ENCODE data around the gene DOCK2. TPM values are rescaled to one million over a fixed set of nuclear protein-coding genes. Genes with fewer than 3 reads are reported as not detected.

DOCK2 gene
- polyA plus RNA-seq, 2 of the 4 experiments (the other 2 are of a cell fraction) = 2.1 to 4.6 TPM

- TF ChIP-seq POLR2A (IDR thresholded peaks at IDR 0.05; ENCODE audit: low read length) (no peak), USF2 (IDR thresholded peaks at IDR 0.05) (no peak), BCL3 (IDR thresholded peaks at IDR 0.05) (no peak), MAZ (IDR thresholded peaks at IDR 0.05; ENCODE audit: borderline replicate concordance, low read depth, low read length) (no peak), CBX8 (IDR thresholded peaks at IDR 0.05) (no peak), E2F6 (IDR thresholded peaks at IDR 0.05; ENCODE audit: borderline replicate concordance, low read depth) (no peak), CEBPB (IDR thresholded peaks at IDR 0.05) (no peak), EHF (CRISPR knock-in tag; IDR thresholded peaks at IDR 0.05) (no peak), HOXB5 (CRISPR knock-in tag; IDR thresholded peaks at IDR 0.05) (no peak), EP300 (IDR thresholded peaks at IDR 0.05) (no peak), RARB (CRISPR knock-in tag; IDR thresholded peaks at IDR 0.05) (no peak)
- FAIRE-seq (no peak), ATAC-seq (no peak), DNase-seq (ENCODE audit: low read depth in 1 of 2, low spot score in 1 of 2) (no peak)
- ChIA-PET POLR2A (no interaction called here), CTCF (interaction anchor here (1.8 kb wide), 1 partner anchor 79 kb away, joined by 6 read pairs; the partner anchor contains the start of gene INSYN2B)
- Histone ChIP-seq H3K4me1 (no peaks in the 10 kb centered on the region), H3K4me2 (no peak overlapping the region), H3K27ac (no peak overlapping the region), H3K9me3 (no peaks in the 10 kb centered on the region), H3K4me3 (no peak overlapping the region)
- WGBS (ENCODE audit: missing lambda C conversion rate) = 10% methylated on average over 2 of the region's 2 CpGs
Observed at GRCh38 chr5:169901896-169902295, 264.8 kb downstream of the DOCK2 start.

GRCh38 chr5:169904059-169904458 is 267.0 kb downstream of the DOCK2 start:
- ATAC-seq (no peak), FAIRE-seq (no peak), DNase-seq (ENCODE audit: low read depth in 1 of 2, low spot score in 1 of 2) (no peak)
- Histone ChIP-seq H3K4me1 (no peaks in the 10 kb centered on the region), H3K9me3 (no peaks in the 10 kb centered on the region), H3K4me3 (no peak overlapping the region), H3K27ac (no peak overlapping the region), H3K4me2 (no peak overlapping the region)
- WGBS (ENCODE audit: missing lambda C conversion rate) = 73% methylated on average over 2 of the region's 2 CpGs
- CTCF ChIA-PET = no interaction called here
- no peak for TF ChIP-seq KDM5A (IDR thresholded peaks at IDR 0.05)
- TF ChIP-seq GATA3 (IDR thresholded peaks at IDR 0.05; ENCODE audit: borderline replicate concordance) = no peak
- TF ChIP-seq USF2 (IDR thresholded peaks at IDR 0.05) = no peak
- TF ChIP-seq E2F6 (IDR thresholded peaks at IDR 0.05; ENCODE audit: borderline replicate concordance, low read depth) = no peak
- no peak for TF ChIP-seq HOXB13 (CRISPR knock-in tag; IDR thresholded peaks at IDR 0.05; ENCODE audit: low read depth)
- TF ChIP-seq ATOH8 (CRISPR knock-in tag; IDR thresholded peaks at IDR 0.05; ENCODE audit: low read depth) = no peak
- no peak for TF ChIP-seq HDAC2 (IDR thresholded peaks at IDR 0.05)
- TF ChIP-seq KDM1A (IDR thresholded peaks at IDR 0.05; ENCODE audit: low read depth) = no peak
- no peak for TF ChIP-seq REST (IDR thresholded peaks at IDR 0.05)
- TF ChIP-seq HOXB5 (CRISPR knock-in tag; IDR thresholded peaks at IDR 0.05) = no peak
- TF ChIP-seq JUNB (IDR thresholded peaks at IDR 0.05) = no peak
- no peak for TF ChIP-seq MAX (IDR thresholded peaks at IDR 0.05)
- TF ChIP-seq RARB (CRISPR knock-in tag; IDR thresholded peaks at IDR 0.05) = no peak
- POLR2A ChIA-PET = no interaction called here

Data from A549 (cell line).